IPS DF 19.7 (cell line): Measurements from ENCODE around the gene MGLL.

ENCODE experiments used
- DNase-seq: peaks from one replicate; pipeline ENCODE4 v3.0.0-alpha.2; 2013; ENCODE audit warnings: low read depth, low spot score

MGLL gene

GRCh38 chr3:127822041-127822681 lies at the start of gene MGLL:
MGLL (minus strand) TSS chr3:127822515; CDS start chr3:127822318, 197 bp downstream.
- no peak for DNase-seq

- no peak for DNase-seq
Observed at GRCh38 chr3:127870156-127870555, 47.8 kb upstream of the MGLL start.

DNA sequence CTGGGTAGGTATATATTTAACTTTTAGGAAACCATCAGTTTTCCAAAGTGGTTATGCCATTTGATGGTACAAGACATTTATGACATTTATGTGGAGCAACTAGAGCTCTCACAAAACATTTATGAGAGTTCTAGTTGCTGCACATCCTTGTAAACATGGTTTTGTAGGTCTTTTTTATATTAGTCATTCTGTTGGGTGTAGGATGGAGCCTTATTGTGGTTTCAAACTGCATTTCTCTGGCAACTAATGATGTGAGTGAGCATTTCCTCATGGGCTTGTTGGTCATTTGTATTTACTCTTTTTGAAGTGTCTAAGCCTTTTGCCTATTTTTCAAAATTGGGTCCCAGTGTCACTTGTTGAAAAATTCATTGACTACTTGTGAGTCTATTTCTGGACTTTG lies 45.7 kb upstream of the MGLL start:
- no peak for DNase-seq

DNA sequence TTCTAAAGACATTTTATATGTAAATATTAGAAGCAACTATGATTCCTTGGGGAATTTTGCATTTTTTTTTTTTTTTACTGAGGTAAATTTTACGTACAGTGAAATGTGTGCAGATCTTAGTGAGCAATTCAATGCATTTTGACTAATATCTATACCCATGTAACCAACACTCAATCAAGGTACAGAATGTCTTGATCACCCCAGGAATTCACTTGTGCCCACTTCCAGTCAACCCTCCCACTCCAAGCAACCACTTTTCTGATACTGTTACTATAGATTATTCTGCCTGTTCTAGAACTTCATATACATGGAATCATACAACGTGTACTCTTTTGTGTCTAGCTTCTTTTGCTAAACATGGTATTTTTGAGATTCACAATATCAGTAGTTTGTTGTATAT lies 45.1 kb upstream of the MGLL start:
- DNase-seq, result no peak

DNA sequence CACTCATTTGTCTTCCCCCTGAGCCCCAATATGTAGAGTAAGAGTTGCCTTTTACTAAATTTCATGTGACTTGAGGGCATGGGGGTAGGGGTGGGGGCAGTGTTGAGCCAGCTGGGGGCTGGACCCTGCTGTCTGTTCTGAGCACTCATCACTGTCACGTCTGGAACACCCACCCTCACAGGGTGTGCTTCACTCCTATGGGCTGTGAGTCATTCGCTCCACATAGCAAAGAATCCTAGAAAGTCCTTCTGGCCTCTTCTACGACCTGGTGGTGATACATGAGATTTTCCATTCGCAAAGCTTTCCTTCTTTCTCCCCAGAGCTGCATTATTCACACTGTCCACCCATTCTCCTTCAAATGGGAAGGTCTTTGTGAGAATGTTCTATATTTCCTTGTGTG lies 43.6 kb upstream of the MGLL start:
- no peak for DNase-seq

DNA sequence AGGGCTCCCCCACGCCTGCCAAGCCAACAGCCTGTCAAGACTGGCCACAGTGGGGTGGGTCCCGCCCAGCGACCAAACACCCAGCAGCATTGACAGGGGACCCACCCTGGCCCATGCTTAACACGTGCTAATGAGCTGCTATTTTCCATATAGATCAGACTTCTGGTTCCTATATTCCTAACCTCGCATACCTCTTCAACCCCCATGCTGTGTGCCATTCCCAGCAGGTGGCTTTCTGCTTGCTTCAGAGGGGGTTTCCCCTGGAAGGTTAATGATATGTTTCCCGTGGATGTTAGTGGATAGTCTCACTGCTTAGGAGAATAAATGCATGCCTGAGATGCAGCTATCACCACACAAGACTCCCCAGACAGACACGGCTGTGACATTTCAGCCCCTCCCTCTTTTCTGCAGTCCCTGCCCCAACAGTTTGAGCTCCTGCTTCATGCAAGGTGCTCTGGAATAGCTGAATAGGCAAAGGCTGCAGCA lies 37.9 kb upstream of the MGLL start:
- no peak for DNase-seq

- no peak for DNase-seq
Observed at GRCh38 chr3:127859730-127860129, 37.4 kb upstream of the MGLL start.

DNA sequence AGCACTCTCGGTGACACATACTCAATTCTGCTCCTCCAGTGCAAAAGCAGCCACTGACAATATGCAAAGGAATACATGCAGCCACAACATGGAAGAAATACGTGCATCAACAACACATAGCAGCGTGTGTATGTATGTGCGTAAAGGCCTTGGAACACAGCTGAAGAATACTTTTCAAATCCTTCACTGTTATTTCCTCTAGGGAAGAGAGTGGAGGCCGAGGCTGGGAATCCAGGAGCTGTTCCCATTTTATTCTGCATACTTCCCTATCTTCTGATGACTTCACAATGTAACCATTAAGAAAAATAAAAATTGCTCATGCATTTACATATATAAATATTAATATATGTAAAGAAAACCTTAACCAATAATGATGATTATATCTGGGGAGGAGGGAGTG lies 36.6 kb upstream of the MGLL start:
- no peak for DNase-seq

DNA sequence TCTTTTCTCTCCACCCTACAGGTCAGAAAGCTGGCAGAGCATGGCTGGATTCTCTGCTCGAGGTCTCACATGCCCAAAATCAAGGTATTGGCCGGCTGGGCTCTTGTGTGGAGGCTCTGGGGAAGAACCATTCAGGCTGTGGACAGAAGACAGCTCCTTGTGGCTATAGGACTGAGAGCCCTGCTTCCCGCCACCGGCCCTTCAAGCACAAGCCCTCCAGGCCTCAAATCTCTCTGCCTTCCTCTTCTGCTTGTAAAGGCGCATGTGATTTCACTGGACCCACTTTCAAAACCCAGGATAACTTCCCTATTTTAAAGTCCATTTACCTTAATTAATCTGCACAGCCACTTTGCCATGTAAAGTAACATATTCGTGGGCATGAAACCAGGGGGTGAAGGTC lies 36.2 kb upstream of the MGLL start:
- DNase-seq, result no peak

- no peak for DNase-seq
Observed at GRCh38 chr3:127857333-127857732, 35.0 kb upstream of the MGLL start.

- DNase-seq, result no peak
Observed at GRCh38 chr3:127856801-127857200, 34.5 kb upstream of the MGLL start.

GRCh38 chr3:127855246-127855645 lies 32.9 kb upstream of the MGLL start:
- DNase-seq, result no peak

GRCh38 chr3:127853681-127854080 lies 31.4 kb upstream of the MGLL start:
- DNase-seq, result no peak

DNA sequence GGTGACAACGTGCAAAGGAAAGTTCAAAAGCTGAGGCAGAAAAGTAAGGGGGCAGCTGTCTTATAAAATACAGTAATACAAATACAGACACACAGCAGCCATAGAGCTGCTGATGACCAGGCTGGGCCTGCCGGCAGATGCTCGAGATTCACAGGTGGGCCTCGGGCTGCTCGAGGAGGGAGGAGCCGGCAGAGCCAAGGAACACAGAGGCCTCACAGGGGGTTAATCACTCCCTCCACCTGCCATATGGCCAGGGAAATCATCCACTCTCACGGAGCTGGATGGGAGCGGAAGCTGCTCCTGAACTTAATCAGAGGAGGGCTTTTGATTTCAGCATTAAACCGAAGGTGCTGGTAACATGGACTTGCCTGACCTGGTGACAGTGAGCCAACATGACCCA lies 29.6 kb upstream of the MGLL start:
- peak; percentile 23 for DNase-seq

DNA sequence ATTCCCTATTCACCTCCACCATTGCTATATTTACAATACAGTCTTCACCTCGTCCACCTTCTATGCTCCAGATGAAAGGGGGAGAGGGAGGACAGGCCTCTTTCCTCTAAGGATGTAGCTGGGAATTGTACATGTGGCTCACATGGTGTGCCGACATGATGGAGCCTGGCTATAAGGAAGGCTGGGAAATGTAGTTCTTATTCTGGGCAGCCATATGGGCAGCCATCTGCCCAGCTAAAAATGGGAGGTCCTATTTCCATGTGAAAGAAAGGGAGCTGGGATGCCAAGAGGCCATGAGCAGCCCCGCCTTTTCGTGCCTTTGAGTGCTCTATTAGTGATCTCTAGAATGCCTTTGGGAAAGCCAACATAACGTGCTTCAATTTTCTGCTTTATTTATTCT lies 27.1 kb upstream of the MGLL start:
- DNase-seq, result peak; percentile 17

DNA sequence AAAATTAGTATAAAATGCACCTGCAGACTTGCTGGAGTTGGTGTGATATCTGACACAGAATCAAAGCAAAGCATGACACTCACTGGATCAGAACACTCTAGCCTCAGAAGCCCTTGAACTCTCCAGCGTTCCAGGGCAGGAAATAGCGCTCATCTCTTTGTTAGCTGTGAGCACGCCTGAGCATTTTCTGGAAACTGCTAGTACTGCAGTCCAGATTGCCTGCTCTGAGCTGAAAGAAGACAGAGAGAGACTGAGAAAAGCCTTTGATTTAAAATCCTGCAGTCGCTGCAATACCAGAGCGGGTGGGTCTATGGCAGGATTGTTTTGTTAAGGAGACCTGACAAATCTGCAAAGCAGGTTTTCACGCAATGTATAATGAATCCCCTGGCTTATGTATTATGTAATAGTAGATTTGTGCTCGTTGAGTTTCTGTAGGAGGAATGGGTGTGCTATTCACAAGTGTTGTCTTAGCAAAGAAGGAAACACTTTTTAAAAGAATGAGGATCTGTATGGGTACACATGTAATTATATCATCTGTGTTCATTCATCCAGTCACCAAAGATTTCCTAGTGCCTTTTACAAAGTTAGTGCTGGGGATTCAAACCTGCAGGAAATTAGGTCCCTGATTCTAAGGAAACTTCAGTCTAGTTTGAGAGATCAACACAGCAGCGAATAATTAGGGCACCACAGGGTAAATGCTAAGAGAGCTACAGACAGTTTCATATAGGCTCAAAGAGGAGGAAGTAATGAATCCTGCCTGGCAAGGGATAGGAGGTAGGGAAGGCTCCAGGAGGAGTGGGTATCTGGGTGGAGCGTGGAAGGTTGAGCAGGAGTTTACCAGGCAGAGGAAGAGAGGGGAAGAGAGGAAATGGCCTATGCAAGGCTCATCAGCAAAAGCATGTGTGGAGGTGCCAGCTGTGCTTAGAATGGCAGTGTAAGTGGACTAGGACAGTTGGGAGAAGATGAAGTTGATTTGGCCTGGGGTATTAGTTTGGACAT lies 26.1 kb upstream of the MGLL start:
- no peak for DNase-seq

GRCh38 chr3:127847236-127847720 lies 25.0 kb upstream of the MGLL start:
- no peak for DNase-seq

GRCh38 chr3:127846576-127846975 lies 24.3 kb upstream of the MGLL start:
- DNase-seq, result no peak

DNA sequence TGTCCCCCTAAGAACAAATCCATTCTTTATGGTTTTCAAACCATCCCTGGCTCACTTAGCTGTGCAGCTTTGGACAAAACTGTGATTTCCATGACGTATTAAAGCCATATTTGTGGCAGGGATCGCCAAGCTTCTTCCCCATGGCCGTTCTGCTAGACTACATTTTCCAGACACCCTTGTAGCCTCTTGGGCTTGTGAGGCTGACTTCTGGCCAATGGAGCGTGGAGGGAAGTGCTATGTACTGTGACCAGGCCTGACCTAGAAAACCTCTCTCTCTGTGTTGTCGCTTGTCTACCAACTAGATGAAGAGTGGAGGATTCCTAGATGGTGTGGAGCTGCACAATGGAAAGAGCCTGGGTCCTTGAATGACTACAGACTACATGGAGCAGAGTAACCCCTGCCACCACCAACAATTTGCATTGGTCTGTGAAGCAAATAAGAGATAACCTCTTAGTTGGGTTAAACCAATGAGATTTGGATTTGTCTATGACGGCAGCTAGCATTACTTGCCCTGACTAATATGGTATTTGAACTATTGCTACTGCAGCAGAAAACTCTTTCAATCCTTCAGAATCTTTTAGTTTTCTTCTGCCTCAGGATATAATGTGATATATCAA lies 22.1 kb upstream of the MGLL start:
- no peak for DNase-seq

DNA sequence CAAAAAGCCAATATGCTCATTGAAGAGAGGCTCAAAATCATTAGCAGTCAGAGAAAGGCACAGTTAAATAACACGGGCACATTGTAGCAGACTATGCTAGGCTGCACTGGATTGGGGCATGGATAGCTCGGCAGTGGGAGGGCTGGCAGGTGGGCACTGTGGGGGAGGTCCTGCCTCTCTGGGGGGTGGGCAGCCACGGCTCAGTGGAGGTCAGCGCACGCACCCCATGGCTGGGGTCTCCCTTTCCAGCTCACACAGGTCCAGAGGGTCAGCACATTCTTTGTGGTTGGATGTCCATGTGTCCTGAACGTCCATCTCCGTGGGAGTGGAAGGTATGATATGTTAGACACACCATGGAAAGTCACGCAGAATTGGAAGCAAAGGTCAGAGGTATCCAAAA lies 18.4 kb upstream of the MGLL start:
- DNase-seq, result no peak

GRCh38 chr3:127839099-127839498 lies 16.8 kb upstream of the MGLL start:
- DNase-seq, result no peak
